ENCODE measurements around the gene HHATL.

DNA sequence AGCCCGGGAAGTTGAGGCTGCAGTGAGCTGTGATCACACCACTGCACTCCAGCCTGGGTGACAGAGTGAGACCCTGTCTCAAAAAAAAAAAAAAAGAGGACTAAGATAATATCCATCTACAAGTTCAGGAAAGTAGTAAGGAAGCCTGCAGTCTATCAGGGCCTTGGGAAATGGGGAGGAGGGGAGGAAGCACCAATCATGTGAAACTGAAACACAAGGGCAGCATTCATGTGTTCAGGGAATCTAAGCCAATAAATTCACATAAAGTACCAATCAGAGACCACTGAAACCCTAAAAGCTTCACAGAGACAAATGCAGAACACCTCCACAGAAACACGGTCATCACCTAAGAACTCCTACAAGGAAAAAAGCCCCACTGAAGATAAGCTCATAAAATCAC is 22.9 kb upstream of the HHATL start:
- TF ChIP-seq, protein P1, sequence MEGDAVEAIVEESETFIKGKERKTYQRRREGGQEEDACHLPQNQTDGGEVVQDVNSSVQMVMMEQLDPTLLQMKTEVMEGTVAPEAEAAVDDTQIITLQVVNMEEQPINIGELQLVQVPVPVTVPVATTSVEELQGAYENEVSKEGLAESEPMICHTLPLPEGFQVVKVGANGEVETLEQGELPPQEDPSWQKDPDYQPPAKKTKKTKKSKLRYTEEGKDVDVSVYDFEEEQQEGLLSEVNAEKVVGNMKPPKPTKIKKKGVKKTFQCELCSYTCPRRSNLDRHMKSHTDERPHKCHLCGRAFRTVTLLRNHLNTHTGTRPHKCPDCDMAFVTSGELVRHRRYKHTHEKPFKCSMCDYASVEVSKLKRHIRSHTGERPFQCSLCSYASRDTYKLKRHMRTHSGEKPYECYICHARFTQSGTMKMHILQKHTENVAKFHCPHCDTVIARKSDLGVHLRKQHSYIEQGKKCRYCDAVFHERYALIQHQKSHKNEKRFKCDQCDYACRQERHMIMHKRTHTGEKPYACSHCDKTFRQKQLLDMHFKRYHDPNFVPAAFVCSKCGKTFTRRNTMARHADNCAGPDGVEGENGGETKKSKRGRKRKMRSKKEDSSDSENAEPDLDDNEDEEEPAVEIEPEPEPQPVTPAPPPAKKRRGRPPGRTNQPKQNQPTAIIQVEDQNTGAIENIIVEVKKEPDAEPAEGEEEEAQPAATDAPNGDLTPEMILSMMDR (conservative IDR thresholded peaks at IDR 0.05; ENCODE audit: low read length) = no peak
- no peak for TF ChIP-seq EZH2phosphoT487 (IDR thresholded peaks at IDR 0.05; ENCODE audit: borderline replicate concordance, low read depth, low read length)
